ENCODE results near the gene CFAP45.

DNA sequence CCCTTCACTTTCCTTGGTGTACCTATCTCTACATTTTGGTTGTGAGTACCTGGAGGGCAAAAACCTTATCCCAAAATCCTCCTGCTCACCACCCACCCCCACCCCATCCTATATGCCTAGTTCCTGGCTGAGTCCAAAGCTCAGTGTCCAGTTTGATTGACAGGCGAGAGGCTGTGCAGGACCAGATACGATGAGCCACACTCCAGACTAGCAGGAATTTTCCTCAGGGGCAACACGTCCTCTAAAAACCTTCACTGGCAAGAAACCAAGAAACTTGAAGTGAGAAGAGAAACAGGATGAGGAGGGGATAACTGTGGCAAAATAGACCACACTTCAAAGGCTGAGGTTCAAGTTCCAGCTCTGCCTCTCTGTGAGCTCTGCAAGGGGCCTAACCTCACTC, 74.4 kb downstream of the CFAP45 start:
- no peak for TF ChIP-seq YY1 (IDR thresholded peaks at IDR 0.05; ENCODE audit: insufficient read depth, insufficient read length)
- no peak for TF ChIP-seq SUZ12 (IDR thresholded peaks at IDR 0.05; ENCODE audit: extremely low read depth, insufficient read depth, insufficient read length)
- TF ChIP-seq ZNF274 (IDR thresholded peaks at IDR 0.05; ENCODE audit: low read depth, low read length): no peak
